Skeletal muscle tissue (tissue), 4 donors: Measurements from ENCODE around the gene PNLIPRP1. TPM values are rescaled to one million over a fixed set of nuclear protein-coding genes. Genes with fewer than 3 reads are reported as not detected.

Experiments
- H3K27ac ChIP-seq: one replicate; pipeline ENCODE4 v1.7.0; 2013; ENCODE audit warnings: mild to moderate bottlenecking, low read depth, low read length, inconsistent platforms
- H3K27me3 ChIP-seq, 3 donors: one replicate each; pipeline ENCODE4 v1.7.0; 2013; ENCODE audit warnings: low read length in 3 of 3; ENCODE audit not compliant: control insufficient read depth in 3 of 3, insufficient read depth in 3 of 3
- H3K36me3 ChIP-seq, 3 donors: one replicate each; pipeline ENCODE4 v1.7.0; 2013; ENCODE audit warnings: low read length in 3 of 3; ENCODE audit not compliant: control insufficient read depth in 3 of 3, insufficient read depth in 3 of 3
- H3K4me1 ChIP-seq, 3 donors: one replicate each; pipeline ENCODE4 v1.7.0; 2013; ENCODE audit warnings: low read length in 3 of 3, mild to moderate bottlenecking in 3 of 3; ENCODE audit not compliant: control insufficient read depth in 3 of 3, insufficient read depth in 3 of 3
- H3K4me3 ChIP-seq, 3 donors: one replicate each; pipeline ENCODE4 v1.7.0; 2013; ENCODE audit warnings: low read length in 3 of 3
- H3K9ac ChIP-seq, 3 donors: one replicate each; pipeline ENCODE4 v1.7.0; 2013; ENCODE audit warnings: low read length in 3 of 3, mild to moderate bottlenecking in 3 of 3, moderate library complexity in 2 of 3, low read depth in 1 of 3
- H3K9me3 ChIP-seq, 3 donors: one replicate each; pipeline ENCODE4 v1.7.0; 2013; ENCODE audit warnings: low read length in 3 of 3; ENCODE audit not compliant: control insufficient read depth in 3 of 3
- total RNA-seq: library from RNA; depleted of rRNA; stranded (reverse); fragments of >200 nt; gene quantifications from one replicate; pipeline ENCODE4 v1.2.3, GENCODE V29; 2014
- donor health status: Osteomylitis.

PNLIPRP1 gene
- not detected for total RNA-seq

DNA sequence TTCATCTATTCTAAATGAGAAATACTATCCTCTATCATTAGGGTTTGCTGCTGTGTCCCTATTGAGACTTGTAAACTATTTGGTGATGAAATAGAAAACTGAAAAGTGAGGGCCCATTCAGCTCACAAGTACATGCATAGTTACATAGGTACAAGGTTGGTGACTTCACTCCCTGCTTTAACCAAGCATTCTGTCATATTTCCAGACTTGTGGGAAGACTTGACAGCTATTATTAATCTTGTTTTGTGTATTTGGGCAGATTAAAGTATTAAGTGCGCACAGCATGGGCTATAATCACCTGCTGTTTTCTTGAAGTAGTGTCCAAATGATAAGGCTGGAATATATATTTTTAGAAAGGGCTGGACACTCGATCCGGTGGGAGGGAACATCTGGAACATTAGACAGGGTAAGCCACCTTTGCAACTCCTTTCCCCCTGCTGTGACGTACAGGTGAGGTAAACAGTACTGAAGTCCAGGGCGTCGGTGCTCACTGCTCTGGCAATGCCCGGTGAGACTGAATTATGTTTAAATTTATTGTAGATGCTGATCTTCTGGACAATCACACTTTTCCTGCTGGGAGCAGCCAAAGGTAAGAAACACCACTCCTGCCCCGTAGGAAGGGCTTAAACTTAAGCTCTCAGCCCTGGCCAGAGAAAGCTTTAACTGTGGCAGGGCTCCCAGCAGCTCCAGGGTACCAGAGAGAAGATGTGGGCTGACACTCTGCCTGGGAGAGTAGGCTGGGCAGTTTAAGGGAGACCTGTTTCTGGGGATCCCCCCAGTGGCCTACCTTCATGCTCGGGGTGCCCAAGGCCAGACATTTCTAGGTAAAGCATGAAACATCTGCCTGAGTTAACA lies at the start of gene PNLIPRP1:
Gene PNLIPRP1 (plus strand): TSS at position 370 of the 855 bp plus-strand sequence. CDS start 171 bp downstream, at position 541.
- Histone ChIP-seq H3K4me3 (no peak within 1 kb of the TSS), H3K9me3 (peaks cover 0 to 2% (median 0%) of the 10 kb centered on the region in 3 donors), H3K27me3 (peaks cover 0 to 3% (median 0%) of the 10 kb centered on the region in 3 donors)

DNA sequence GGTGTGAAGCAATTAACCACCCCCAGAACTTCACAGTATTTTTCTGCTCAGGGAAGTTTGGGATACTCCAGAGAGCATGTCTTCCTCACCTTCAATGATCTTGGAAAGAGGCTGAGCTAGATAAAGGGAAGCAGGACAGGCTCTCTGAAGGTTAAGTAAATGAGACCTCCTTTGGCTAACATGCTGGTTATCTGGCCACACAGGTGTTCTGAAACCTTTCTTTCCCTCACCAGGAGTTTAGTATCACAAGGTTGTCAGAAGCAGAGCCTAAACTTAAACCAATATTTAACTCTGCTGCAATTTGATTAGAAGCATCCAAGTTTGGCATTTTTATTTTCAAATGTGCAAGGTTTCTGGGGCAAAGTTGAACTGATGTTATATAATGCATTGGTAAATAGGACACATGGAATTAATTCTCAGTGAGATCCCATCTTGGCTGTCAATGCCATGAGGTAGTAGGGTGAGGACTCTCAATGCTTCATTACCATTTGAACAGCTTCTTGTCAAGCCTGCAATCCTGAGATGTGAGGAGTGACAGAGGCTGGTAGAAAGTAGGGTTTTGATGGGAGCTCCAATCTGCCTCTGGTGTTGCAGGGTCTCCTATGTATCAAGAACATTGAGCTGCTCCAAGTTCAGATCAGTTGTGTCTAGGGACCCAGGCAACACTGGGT lies 48.6 kb upstream of the PNLIPRP1 start:
- Histone ChIP-seq H3K9ac (no peak overlapping the region), H3K4me3 (no peak overlapping the region), H3K27me3 (no peaks in the 10 kb centered on the region), H3K4me1 (no peaks in the 10 kb centered on the region), H3K27ac (no peak overlapping the region), H3K36me3 (no peaks in the 10 kb centered on the region), H3K9me3 (no peaks in the 10 kb centered on the region)

More for the DNA sequence above, at the start of gene PNLIPRP1:
- no peaks in the 10 kb centered on the region for H3K4me1 ChIP-seq
- H3K36me3 ChIP-seq: no peaks in the 10 kb centered on the region
- H3K27ac ChIP-seq: no peak within 1 kb of the TSS
- H3K9ac ChIP-seq: no peak within 1 kb of the TSS

DNA sequence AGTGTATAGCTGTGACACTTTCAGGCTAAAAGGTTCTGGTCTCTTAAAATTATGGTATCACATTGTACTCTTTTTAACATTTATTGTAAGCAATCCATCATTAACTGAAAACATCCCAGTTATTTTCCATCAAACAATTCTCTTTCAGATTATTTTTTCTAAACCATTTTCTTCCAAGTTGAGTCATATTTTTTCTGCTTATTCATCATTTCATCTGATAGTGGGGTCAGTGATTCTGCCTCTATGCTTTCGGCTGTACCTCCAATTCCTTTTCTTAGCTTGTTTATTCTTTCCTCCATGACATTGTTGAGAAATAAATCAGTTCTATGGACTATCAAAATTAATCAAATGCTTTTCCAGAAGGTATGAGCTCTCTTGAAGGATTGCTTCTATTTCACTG lies 45.6 kb upstream of the PNLIPRP1 start:
- H3K27ac ChIP-seq: no peak overlapping the region
- no peaks in the 10 kb centered on the region for H3K36me3 ChIP-seq
- H3K27me3 ChIP-seq: no peaks in the 10 kb centered on the region
- no peak overlapping the region for H3K4me3 ChIP-seq
- H3K9ac ChIP-seq: no peak overlapping the region
- no peaks in the 10 kb centered on the region for H3K9me3 ChIP-seq
- no peaks in the 10 kb centered on the region for H3K4me1 ChIP-seq

DNA sequence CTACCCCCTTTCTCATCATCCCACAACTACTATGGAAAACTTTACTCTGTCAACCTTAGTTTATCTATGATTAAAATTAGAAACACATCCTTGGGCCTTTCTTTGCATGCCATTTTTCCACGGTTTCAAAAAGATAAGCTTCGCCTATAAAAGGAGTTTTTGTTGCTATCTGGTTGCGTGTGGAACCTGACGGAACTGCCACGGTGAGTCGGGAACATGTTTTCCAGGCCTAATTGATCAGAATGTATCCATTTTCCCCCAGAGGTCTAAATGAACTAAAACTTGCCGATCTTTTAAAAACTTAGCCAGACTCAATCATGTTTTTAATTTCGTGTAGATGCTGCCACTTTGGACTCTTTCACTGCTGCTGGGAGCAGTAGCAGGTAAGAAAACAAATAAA lies 45.0 kb upstream of the PNLIPRP1 start, which contains the start of gene PNLIP:
Gene PNLIP (plus strand): TSS at position 176 of the 400 bp plus-strand sequence. CDS start 162 bp downstream, at position 338.
- no peak within 1 kb of the TSS for H3K4me3 ChIP-seq
- H3K27me3 ChIP-seq: no peaks in the 10 kb centered on the region
- no peaks in the 10 kb centered on the region for H3K9me3 ChIP-seq

DNA sequence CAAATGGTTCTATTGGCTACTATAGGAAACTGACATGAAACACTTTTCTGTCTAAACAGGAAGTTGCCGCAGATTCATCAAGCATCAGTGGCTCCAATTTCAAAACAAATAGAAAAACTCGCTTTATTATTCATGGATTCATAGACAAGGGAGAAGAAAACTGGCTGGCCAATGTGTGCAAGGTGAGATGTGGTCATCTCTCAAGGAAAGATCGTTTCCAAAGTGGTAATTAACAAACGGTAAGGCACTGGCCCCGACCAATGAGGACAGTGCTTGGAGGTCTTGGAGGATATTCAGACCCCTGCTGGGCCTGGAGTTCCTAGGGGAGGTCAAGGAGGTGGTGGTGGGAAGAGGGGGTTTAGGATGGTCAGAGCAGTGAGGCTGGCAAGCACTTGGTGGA lies 42.5 kb upstream of the PNLIPRP1 start:
- Histone ChIP-seq H3K4me3 (no peak overlapping the region), H3K4me1 (no peaks in the 10 kb centered on the region), H3K27me3 (no peaks in the 10 kb centered on the region), H3K27ac (no peak overlapping the region), H3K9ac (no peak overlapping the region), H3K9me3 (no peaks in the 10 kb centered on the region), H3K36me3 (no peaks in the 10 kb centered on the region)

More for the DNA sequence above, 45.0 kb upstream of the PNLIPRP1 start, which contains the start of gene PNLIP:
- no peaks in the 10 kb centered on the region for H3K4me1 ChIP-seq
- H3K36me3 ChIP-seq: no peaks in the 10 kb centered on the region
- no peak within 1 kb of the TSS for H3K27ac ChIP-seq
- H3K9ac ChIP-seq: no peak within 1 kb of the TSS

DNA sequence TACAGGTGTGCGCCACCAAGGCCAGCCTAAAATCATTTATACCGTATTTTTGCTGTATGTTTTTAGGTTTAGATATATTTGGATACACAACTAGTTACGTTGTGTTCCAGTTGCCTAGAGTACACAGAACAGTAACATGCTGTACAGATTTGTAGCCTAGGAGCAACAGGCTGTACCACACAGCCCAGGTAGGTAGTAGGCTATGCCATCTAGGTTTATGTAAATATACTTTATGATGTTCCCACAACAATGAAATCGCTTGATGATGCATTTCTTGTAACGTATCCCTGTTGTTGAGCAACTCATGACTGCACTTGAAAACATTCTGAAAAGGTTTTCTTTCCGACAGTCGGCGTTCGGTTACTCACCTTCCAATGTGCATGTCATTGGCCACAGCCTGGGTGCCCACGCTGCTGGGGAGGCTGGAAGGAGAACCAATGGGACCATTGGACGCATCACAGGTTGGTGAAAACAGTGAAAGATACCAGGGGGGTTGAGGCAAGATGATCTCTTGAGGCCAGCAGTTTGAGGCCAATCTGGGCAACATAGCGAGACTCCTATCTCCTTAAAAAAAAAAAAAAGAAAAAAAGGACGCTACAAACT lies 37.3 kb upstream of the PNLIPRP1 start:
- no peak overlapping the region for H3K4me3 ChIP-seq
- H3K27me3 ChIP-seq: no peaks in the 10 kb centered on the region
- no peaks in the 10 kb centered on the region for H3K4me1 ChIP-seq
- H3K27ac ChIP-seq: no peak overlapping the region
- H3K9me3 ChIP-seq: no peaks in the 10 kb centered on the region
- no peak overlapping the region for H3K9ac ChIP-seq
- no peaks in the 10 kb centered on the region for H3K36me3 ChIP-seq

DNA sequence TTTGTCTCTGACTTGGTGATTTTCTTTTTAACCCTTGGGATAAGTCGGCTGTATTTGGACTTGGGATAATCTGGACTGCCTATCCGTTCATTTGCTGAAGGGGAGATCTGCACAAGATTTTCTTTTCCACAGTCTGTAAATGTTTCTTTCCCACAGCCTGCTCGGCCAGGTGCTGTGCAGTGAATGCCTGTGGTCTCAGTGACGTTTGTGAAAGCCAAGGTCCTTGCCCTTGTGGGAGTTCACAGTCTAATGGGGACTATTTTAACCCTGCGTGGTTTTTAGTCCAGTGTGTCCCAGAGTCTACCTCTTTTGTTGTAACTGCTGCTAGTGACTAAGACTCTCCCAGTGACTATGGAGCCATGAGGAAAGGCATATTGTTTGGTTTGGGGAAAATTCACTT lies 36.1 kb upstream of the PNLIPRP1 start:
- no peak overlapping the region for H3K27ac ChIP-seq
- no peaks in the 10 kb centered on the region for H3K4me1 ChIP-seq
- H3K4me3 ChIP-seq: no peak overlapping the region
- no peak overlapping the region for H3K9ac ChIP-seq
- H3K27me3 ChIP-seq: no peaks in the 10 kb centered on the region
- no peaks in the 10 kb centered on the region for H3K9me3 ChIP-seq
- no peaks in the 10 kb centered on the region for H3K36me3 ChIP-seq

DNA sequence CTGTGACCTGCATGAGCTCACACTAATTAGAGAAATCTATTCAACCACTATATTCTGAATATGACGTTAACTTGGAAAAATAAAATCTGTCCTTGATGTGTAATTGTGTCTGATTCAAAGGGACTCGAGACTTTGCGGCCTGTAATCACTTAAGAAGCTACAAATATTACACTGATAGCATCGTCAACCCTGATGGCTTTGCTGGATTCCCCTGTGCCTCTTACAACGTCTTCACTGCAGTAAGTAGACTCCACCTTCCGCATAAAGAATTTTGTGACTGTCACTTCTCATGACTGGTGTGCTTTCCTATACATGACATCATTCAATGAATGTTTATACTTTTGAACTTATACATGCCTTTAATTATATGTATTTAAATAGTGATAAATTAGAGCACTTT lies 34.9 kb upstream of the PNLIPRP1 start:
- no peaks in the 10 kb centered on the region for H3K36me3 ChIP-seq

DNA sequence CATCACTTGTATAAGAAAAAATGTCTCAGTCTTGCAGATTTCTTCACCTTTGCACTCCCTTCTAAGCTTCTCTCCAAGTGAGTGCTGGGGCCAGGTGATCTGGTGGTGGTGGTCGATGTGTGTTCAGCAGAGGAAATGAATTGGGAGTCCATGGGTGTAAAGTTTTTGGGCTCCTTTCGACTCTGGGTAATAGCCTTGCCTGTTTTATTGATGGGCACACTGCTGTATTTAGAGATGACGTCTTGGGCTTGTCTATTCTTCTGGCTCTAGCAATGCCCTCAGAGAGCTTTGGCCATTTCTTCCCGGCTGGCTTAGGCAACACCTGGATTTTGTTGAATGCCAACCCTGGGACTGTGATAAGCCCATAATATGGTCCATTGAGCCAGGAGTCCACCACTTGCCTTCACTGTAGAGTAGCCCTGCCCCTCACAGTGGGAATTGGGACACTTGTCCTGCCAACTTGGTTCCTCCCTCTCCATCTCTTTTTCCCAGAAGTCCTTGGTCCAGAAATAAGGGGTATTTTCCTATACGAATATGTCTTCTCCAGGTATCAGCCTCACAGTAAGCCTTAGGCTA lies 33.4 kb upstream of the PNLIPRP1 start:
- Histone ChIP-seq H3K9me3 (no peaks in the 10 kb centered on the region), H3K4me1 (no peaks in the 10 kb centered on the region), H3K27me3 (no peaks in the 10 kb centered on the region), H3K9ac (no peak overlapping the region), H3K36me3 (no peaks in the 10 kb centered on the region), H3K4me3 (no peak overlapping the region), H3K27ac (no peak overlapping the region)

More for the DNA sequence above, 34.9 kb upstream of the PNLIPRP1 start:
- Histone ChIP-seq H3K4me1 (no peaks in the 10 kb centered on the region), H3K27me3 (no peaks in the 10 kb centered on the region), H3K27ac (no peak overlapping the region), H3K9ac (no peak overlapping the region), H3K9me3 (no peaks in the 10 kb centered on the region), H3K4me3 (no peak overlapping the region)
